Endothelial cell of umbilical vein (primary cell): ENCODE data around the gene STK32C. TPM values are rescaled to one million over a fixed set of nuclear protein-coding genes. Genes with fewer than 3 reads are reported as not detected.

Experiments used
- BruUV-seq: library from RNA; stranded (reverse); fragments of 400-500 nt; replicated peaks from 2 replicates; lab custom pipeline; 2021; lab: Mats Ljungman, UMichigan
- CTCF ChIA-PET: fragments of 300-600, 350-600 bp; sonication (Branson Sonifier 250); formaldehyde crosslinking; loops from one replicate; lab custom pipeline; 2021; ENCODE audit warnings: antibody characterized with exemption, inconsistent platforms; lab: Charles Lee
- POLR2A ChIA-PET: fragments of 300-600, 350-600 bp; sonication (Branson Sonifier 250); formaldehyde crosslinking; loops from one replicate; lab custom pipeline; 2021; ENCODE audit warnings: antibody characterized with exemption, inconsistent platforms; lab: Charles Lee
- DNase-seq: peaks from one replicate; pipeline ENCODE4 v3.0.0-alpha.2; 2011; ENCODE audit warnings: low read depth, low spot score
- FAIRE-seq: peaks from 2 replicates; lab custom pipeline; 2011; peaks lifted over from hg19 to GRCh38; lab: Jason Lieb, UNC
- H2AFZ ChIP-seq: 2 replicates; pipeline ENCODE4 v1.6.0; 2012; ENCODE audit warnings: low read depth, low read length, control low read depth, inconsistent platforms
- H3K27ac ChIP-seq: 2 replicates; pipeline ENCODE4 v1.5.1; 2011; ENCODE audit warnings: low read depth, mild to moderate bottlenecking, control low read depth, low read length, moderate library complexity; ENCODE audit not compliant: insufficient read depth
- H3K27me3 ChIP-seq, 2 experiments: 2 replicates each; pipeline versions ENCODE4 v1.6.0 to v1.6.1; 2011; ENCODE audit warnings: low read length in 2 of 2, mixed read lengths in 1 of 2; ENCODE audit not compliant: control insufficient read depth in 2 of 2, insufficient read depth in 2 of 2
- H3K36me3 ChIP-seq, 2 experiments: 2 replicates in 1 of 2; 3 replicates in 1 of 2; pipeline ENCODE4 v1.5.1; 2011; ENCODE audit warnings: low read length in 2 of 2, mild to moderate bottlenecking in 1 of 2, moderate library complexity in 1 of 2; ENCODE audit not compliant: control insufficient read depth in 2 of 2, insufficient read depth in 2 of 2; ENCODE audit errors: extremely low read depth in 1 of 2
- H3K4me1 ChIP-seq: 3 replicates; pipeline ENCODE4 v1.5.1; 2011; ENCODE audit warnings: mild to moderate bottlenecking, low read length; ENCODE audit not compliant: control insufficient read depth, insufficient read depth; ENCODE audit errors: extremely low read depth
- H3K4me2 ChIP-seq: 2 replicates; pipeline ENCODE4 v1.6.1; 2011; ENCODE audit warnings: low read length, control low read depth, mixed read lengths; ENCODE audit not compliant: insufficient read depth
- H3K4me3 ChIP-seq, 3 experiments: fragments of 200-600 bp in 1 of 3; sonication (generic), shearing (Covaris generic) in 1 of 3; replicated peaks in 1 of 3; 2 replicates each; pipeline ENCODE4 v1.5.1; 2011 to 2016; ENCODE audit warnings: control low read depth in 3 of 3, low read length in 3 of 3, mild to moderate bottlenecking in 2 of 3, inconsistent platforms in 1 of 3, low read depth in 1 of 3, moderate library complexity in 1 of 3; ENCODE audit not compliant: insufficient read depth in 1 of 3
- H3K79me2 ChIP-seq: 2 replicates; pipeline ENCODE4 v1.6.0; 2012; ENCODE audit warnings: low read length, inconsistent platforms; ENCODE audit not compliant: control insufficient read depth, insufficient read depth
- H3K9ac ChIP-seq: replicated peaks from 2 replicates; pipeline ENCODE3; 2011; ENCODE audit warnings: low read length, control low read depth; ENCODE audit not compliant: insufficient read depth; ENCODE audit errors: extremely low read depth
- H3K9me1 ChIP-seq: replicated peaks from 3 replicates; pipeline ENCODE4 v1.6.0; 2011; ENCODE audit warnings: mild to moderate bottlenecking, low read length; ENCODE audit not compliant: control insufficient read depth, insufficient read depth; ENCODE audit errors: extremely low read depth
- H3K9me3 ChIP-seq: replicated peaks from 2 replicates; pipeline ENCODE4 v1.5.1; 2012; ENCODE audit warnings: low read length, inconsistent platforms; ENCODE audit not compliant: control insufficient read depth, insufficient read depth
- H4K20me1 ChIP-seq: replicated peaks from 2 replicates; pipeline ENCODE3; 2011; ENCODE audit warnings: mild to moderate bottlenecking, low read length; ENCODE audit not compliant: control insufficient read depth, insufficient read depth; ENCODE audit errors: extremely low read depth
- EZH2 ChIP-seq: IDR thresholded peaks from 2 replicates; pipeline ENCODE4 v1.6.1; 2012; ENCODE audit warnings: borderline replicate concordance, low read depth, mild to moderate bottlenecking, moderate library complexity, low read length, inconsistent platforms; ENCODE audit not compliant: severe bottlenecking
- FOS ChIP-seq: IDR thresholded peaks from 2 replicates; pipeline ENCODE4 v1.6.1; 2011; ENCODE audit warnings: mild to moderate bottlenecking, low read length, moderate library complexity, borderline replicate concordance; ENCODE audit not compliant: insufficient read depth
- GATA2 ChIP-seq: IDR thresholded peaks from 2 replicates; pipeline ENCODE4 v1.7.0; 2011; ENCODE audit warnings: low read depth, mild to moderate bottlenecking, moderate library complexity, mixed read lengths, low read length; ENCODE audit not compliant: insufficient read length, insufficient read depth
- JUN ChIP-seq: IDR thresholded peaks from 2 replicates; pipeline ENCODE4 v1.6.1; 2011; ENCODE audit warnings: borderline replicate concordance, low read depth; ENCODE audit not compliant: insufficient read length, insufficient read depth
- MYC ChIP-seq: IDR thresholded peaks from one replicate; pipeline ENCODE4 v1.6.1; 2011; ENCODE audit warnings: mild to moderate bottlenecking, low read depth, low read length
- POLR2A ChIP-seq: IDR thresholded peaks from 2 replicates; pipeline ENCODE4 v1.6.1; 2012; ENCODE audit warnings: low read depth, mild to moderate bottlenecking, control low read depth, low read length
- POLR2AphosphoS5 ChIP-seq: IDR thresholded peaks from 2 replicates; pipeline ENCODE4 v1.6.1; 2012; ENCODE audit warnings: low read depth, mild to moderate bottlenecking, control low read depth, low read length, moderate library complexity; ENCODE audit not compliant: insufficient read depth
- dilution Hi-C: fragments of 300-500 bp; cut with MboI; formaldehyde crosslinking; loops from one replicate; pipeline ENCODE4 v1.15.0; 2019; ENCODE audit warnings: low sequenced_read_pairs; ENCODE audit not compliant: extremely low pct_ligation_motif_present
- intact Hi-C: fragments of 100-400 bp; cut with micrococcal nuclease; formaldehyde crosslinking; loops from one replicate; pipeline ENCODE4 v1.10.0; 2022
- polyA plus RNA-seq, 4 experiments: library from polyadenylated mRNA; depleted of rRNA in 3 of 4; stranded (reverse) in 3 of 4; unstranded in 1 of 4; fragments of >200 nt; gene quantifications; 2 replicates each; pipeline versions ENCODE4 v1.2.1 to v1.2.3, GENCODE V29; 2011 to 2012; ENCODE audit warnings: missing spikeins in 1 of 4
- total RNA-seq: library from RNA; stranded (reverse); gene quantifications from 2 replicates; pipeline ENCODE4 v1.2.3, GENCODE V29; 2021
- TF ChIP-seq, protein P1 (sequence below), 2 donors: IDR thresholded peaks; 1 replicate in 1 of 2; 2 replicates in 1 of 2; pipeline ENCODE4 v1.5.1; 2011; ENCODE audit warnings: low read length in 2 of 2, mild to moderate bottlenecking in 2 of 2, moderate library complexity in 2 of 2, control low read depth in 1 of 2, inconsistent platforms in 1 of 2, low read depth in 1 of 2; ENCODE audit not compliant: insufficient read depth in 1 of 2; ENCODE audit errors: extremely low read depth in 1 of 2
- TF ChIP-seq, protein P2 (sequence below): IDR thresholded peaks from 2 replicates; pipeline ENCODE4 v1.6.1; 2011; ENCODE audit not compliant: insufficient read depth, insufficient read length

STK32C gene
- total and polyA plus RNA-seq, 2 donors (not counting 3 experiments of a cell fraction or from before 2014, with no cell fraction given), result 5.4 to 14.1 TPM

GRCh38 chr10:132250481-132251475, 57.0 kb downstream of the STK32C start:
- Histone ChIP-seq H2AFZ (no peak overlapping the region), H3K4me1 (no peaks in the 10 kb centered on the region), H3K9me1 (no peaks in the 10 kb centered on the region), H3K79me2 (no peaks in the 10 kb centered on the region), H3K9me3 (no peaks in the 10 kb centered on the region), H3K27me3 (no peaks in the 10 kb centered on the region), H3K9ac (no peak overlapping the region), H3K27ac (no peak overlapping the region), H4K20me1 (no peaks in the 10 kb centered on the region), H3K4me3 (no peak overlapping the region), H3K36me3 (no peaks in the 10 kb centered on the region), H3K4me2 (no peak overlapping the region)
- no TSS peak for BruUV-seq
- dilution Hi-C loops, result no loop called here
- intact Hi-C loops, result no loop called here
- DNase-seq (no peak), FAIRE-seq (no peak)
- CTCF ChIA-PET, result no interaction called here
- no peak for TF ChIP-seq EZH2
- TF ChIP-seq MYC, result no peak
- no peak for TF ChIP-seq POLR2AphosphoS5
- TF ChIP-seq, protein P1, sequence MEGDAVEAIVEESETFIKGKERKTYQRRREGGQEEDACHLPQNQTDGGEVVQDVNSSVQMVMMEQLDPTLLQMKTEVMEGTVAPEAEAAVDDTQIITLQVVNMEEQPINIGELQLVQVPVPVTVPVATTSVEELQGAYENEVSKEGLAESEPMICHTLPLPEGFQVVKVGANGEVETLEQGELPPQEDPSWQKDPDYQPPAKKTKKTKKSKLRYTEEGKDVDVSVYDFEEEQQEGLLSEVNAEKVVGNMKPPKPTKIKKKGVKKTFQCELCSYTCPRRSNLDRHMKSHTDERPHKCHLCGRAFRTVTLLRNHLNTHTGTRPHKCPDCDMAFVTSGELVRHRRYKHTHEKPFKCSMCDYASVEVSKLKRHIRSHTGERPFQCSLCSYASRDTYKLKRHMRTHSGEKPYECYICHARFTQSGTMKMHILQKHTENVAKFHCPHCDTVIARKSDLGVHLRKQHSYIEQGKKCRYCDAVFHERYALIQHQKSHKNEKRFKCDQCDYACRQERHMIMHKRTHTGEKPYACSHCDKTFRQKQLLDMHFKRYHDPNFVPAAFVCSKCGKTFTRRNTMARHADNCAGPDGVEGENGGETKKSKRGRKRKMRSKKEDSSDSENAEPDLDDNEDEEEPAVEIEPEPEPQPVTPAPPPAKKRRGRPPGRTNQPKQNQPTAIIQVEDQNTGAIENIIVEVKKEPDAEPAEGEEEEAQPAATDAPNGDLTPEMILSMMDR (IDR thresholded peaks at IDR 0.05; ENCODE audit: extremely low read depth in 1 of 2, insufficient read depth in 1 of 2, low read depth in 1 of 2, low read length in 2 of 2), result no peak
- TF ChIP-seq GATA2, result no peak
- TF ChIP-seq, protein P2, sequence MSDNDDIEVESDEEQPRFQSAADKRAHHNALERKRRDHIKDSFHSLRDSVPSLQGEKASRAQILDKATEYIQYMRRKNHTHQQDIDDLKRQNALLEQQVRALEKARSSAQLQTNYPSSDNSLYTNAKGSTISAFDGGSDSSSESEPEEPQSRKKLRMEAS, result no peak
- TF ChIP-seq JUN, result no peak
- TF ChIP-seq POLR2A, result no peak
- TF ChIP-seq FOS, result no peak
- POLR2A ChIA-PET, result no interaction called here
